HG02678 (cell line): ENCODE measurements around the gene TJP2.

Experiments
- ATAC-seq: cut with Tn5 transposase; IDR thresholded peaks from one replicate; pipeline ENCODE4 v1.9.1; 2021; ENCODE audit warnings: mild to moderate bottlenecking, moderate library complexity; ENCODE audit not compliant: unreplicated experiment

TJP2 gene

GRCh38 chr9:69188975-69189374 lies 14.9 kb downstream of the TJP2 start:
- ATAC-seq, result no peak

GRCh38 chr9:69190086-69190862 lies 16.2 kb downstream of the TJP2 start:
- ATAC-seq, result peak; percentile 82

GRCh38 chr9:69190863-69191181 lies 16.7 kb downstream of the TJP2 start:
- ATAC-seq, result no peak

GRCh38 chr9:69191231-69191630 lies 17.2 kb downstream of the TJP2 start:
- no peak for ATAC-seq

- no peak for ATAC-seq
Measured at GRCh38 chr9:69192214-69192613, 18.1 kb downstream of the TJP2 start.

GRCh38 chr9:69193685-69194032 lies 19.6 kb downstream of the TJP2 start:
- no peak for ATAC-seq

GRCh38 chr9:69194702-69195418 lies 20.8 kb downstream of the TJP2 start:
- ATAC-seq, result no peak

- no peak for ATAC-seq
Measured at GRCh38 chr9:69195668-69196067, 21.6 kb downstream of the TJP2 start.

- no peak for ATAC-seq
Measured at GRCh38 chr9:69197687-69198086, 23.6 kb downstream of the TJP2 start.

- no peak for ATAC-seq
Measured at GRCh38 chr9:69198521-69199220, 24.6 kb downstream of the TJP2 start.

- ATAC-seq, result no peak
Measured at GRCh38 chr9:69199769-69200470, 25.8 kb downstream of the TJP2 start.

GRCh38 chr9:69202556-69202955 lies 28.5 kb downstream of the TJP2 start:
- ATAC-seq, result no peak

- no peak for ATAC-seq
Measured at GRCh38 chr9:69204326-69204725, 30.2 kb downstream of the TJP2 start.

GRCh38 chr9:69204849-69205248 lies 30.8 kb downstream of the TJP2 start:
- ATAC-seq, result no peak

GRCh38 chr9:69206047-69206446 lies 32.0 kb downstream of the TJP2 start:
- no peak for ATAC-seq

GRCh38 chr9:69207503-69207902 lies 33.4 kb downstream of the TJP2 start:
- ATAC-seq, result no peak

- no peak for ATAC-seq
Measured at GRCh38 chr9:69211424-69212036, 37.5 kb downstream of the TJP2 start.

- no peak for ATAC-seq
Measured at GRCh38 chr9:69213647-69214046, 39.6 kb downstream of the TJP2 start.

- no peak for ATAC-seq
Measured at GRCh38 chr9:69214939-69215338, 40.9 kb downstream of the TJP2 start.

- ATAC-seq, result no peak
Measured at GRCh38 chr9:69215774-69216485, 41.9 kb downstream of the TJP2 start.
